CD1c-positive myeloid dendritic cell (primary cell): ENCODE measurements around the gene CCDC91.
A peak's percentile ranks its signal among the peaks of the same experiment; 100 is the strongest.
"Not testable (repeated sequence)": the region's sequence is repeated elsewhere in the genome, so short reads cannot be mapped to it uniquely, and the experiment has no call there.

Experiments used
- DNase-seq: peaks from one replicate; pipeline ENCODE4 v3.0.0-alpha.2; 2016; ENCODE audit errors: extremely low spot score

The CCDC91 gene

GRCh38 chr12:28290262-28290661 is 100.0 kb downstream of the CCDC91 start:
- no peak for DNase-seq

GRCh38 chr12:28292699-28293098 is 102.4 kb downstream of the CCDC91 start:
- no peak for DNase-seq

GRCh38 chr12:28294300-28294699 is 104.0 kb downstream of the CCDC91 start:
- DNase-seq: peak; percentile 26

GRCh38 chr12:28296287-28296686 is 106.0 kb downstream of the CCDC91 start:
- no peak for DNase-seq

GRCh38 chr12:28303192-28303591 is 112.9 kb downstream of the CCDC91 start:
- DNase-seq: no peak

- no peak for DNase-seq
Measured at GRCh38 chr12:28306535-28306934, 116.3 kb downstream of the CCDC91 start.

- DNase-seq: no peak
Measured at GRCh38 chr12:28308891-28309290, 118.6 kb downstream of the CCDC91 start.

GRCh38 chr12:28313631-28314030 is 123.4 kb downstream of the CCDC91 start:
- no peak for DNase-seq

GRCh38 chr12:28316049-28316448 is 125.8 kb downstream of the CCDC91 start:
- DNase-seq: no peak

GRCh38 chr12:28318273-28318672 is 128.0 kb downstream of the CCDC91 start:
- no peak for DNase-seq

- DNase-seq: no peak
Measured at GRCh38 chr12:28320353-28320752, 130.1 kb downstream of the CCDC91 start.

GRCh38 chr12:28327722-28328121 is 137.5 kb downstream of the CCDC91 start:
- no peak for DNase-seq

GRCh38 chr12:28328967-28329366 is 138.7 kb downstream of the CCDC91 start:
- no peak for DNase-seq

- DNase-seq: not testable (repeated sequence)
Measured at GRCh38 chr12:28329727-28330126, 139.5 kb downstream of the CCDC91 start.

- not testable (repeated sequence) for DNase-seq
Measured at GRCh38 chr12:28330232-28330631, 140.0 kb downstream of the CCDC91 start.

GRCh38 chr12:28331130-28331529 is 140.9 kb downstream of the CCDC91 start:
- DNase-seq: no peak

GRCh38 chr12:28340261-28341045 is 150.2 kb downstream of the CCDC91 start:
- no peak for DNase-seq

- DNase-seq: no peak
Measured at GRCh38 chr12:28343713-28344112, 153.5 kb downstream of the CCDC91 start.

GRCh38 chr12:28346567-28346966 is 156.3 kb downstream of the CCDC91 start:
- no peak for DNase-seq

- DNase-seq: no peak
Measured at GRCh38 chr12:28349196-28349595, 158.9 kb downstream of the CCDC91 start.

- DNase-seq: no peak
Measured at GRCh38 chr12:28350502-28350901, 160.2 kb downstream of the CCDC91 start.

- no peak for DNase-seq
Measured at GRCh38 chr12:28351414-28351813, 161.2 kb downstream of the CCDC91 start.

- no peak for DNase-seq
Measured at GRCh38 chr12:28355161-28355560, 164.9 kb downstream of the CCDC91 start.

GRCh38 chr12:28360253-28360652 is 170.0 kb downstream of the CCDC91 start:
- no peak for DNase-seq
